ENCODE data around the gene ADRB2.
"Not testable (repeated sequence)": the region's sequence is repeated elsewhere in the genome, so short reads cannot be mapped to it uniquely, and the experiment has no call there.

The ADRB2 gene

GRCh38 chr5:148826053-148826738, at the start of gene ADRB2:
Gene ADRB2, plus strand, starts transcription at chr5:148826611. Its CDS starts 221 bp downstream, at chr5:148826832.
- no peak for DNase-seq (ENCODE audit: low read depth, low spot score)

- no peak for DNase-seq (ENCODE audit: low read depth, low spot score)
Observed at GRCh38 chr5:148776780-148777179, 49.6 kb upstream of the ADRB2 start.

- DNase-seq (ENCODE audit: low read depth, low spot score) = no peak
Observed at GRCh38 chr5:148778882-148779281, 47.5 kb upstream of the ADRB2 start.

- DNase-seq (ENCODE audit: low read depth, low spot score) = no peak
Observed at GRCh38 chr5:148780711-148781110, 45.7 kb upstream of the ADRB2 start.

GRCh38 chr5:148781766-148782165, 44.6 kb upstream of the ADRB2 start:
- DNase-seq (ENCODE audit: low read depth, low spot score) = no peak

GRCh38 chr5:148785223-148785622, 41.2 kb upstream of the ADRB2 start:
- no peak for DNase-seq (ENCODE audit: low read depth, low spot score)

- DNase-seq (ENCODE audit: low read depth, low spot score) = no peak
Observed at GRCh38 chr5:148786456-148786855, 40.0 kb upstream of the ADRB2 start.

- no peak for DNase-seq (ENCODE audit: low read depth, low spot score)
Observed at GRCh38 chr5:148788636-148789035, 37.8 kb upstream of the ADRB2 start.

GRCh38 chr5:148790545-148791333, 35.7 kb upstream of the ADRB2 start:
- DNase-seq (ENCODE audit: low read depth, low spot score) = no peak

GRCh38 chr5:148791334-148791667, 35.1 kb upstream of the ADRB2 start:
- DNase-seq (ENCODE audit: low read depth, low spot score) = no peak

- no peak for DNase-seq (ENCODE audit: low read depth, low spot score)
Observed at GRCh38 chr5:148791696-148792095, 34.7 kb upstream of the ADRB2 start.

GRCh38 chr5:148792744-148793143, 33.7 kb upstream of the ADRB2 start:
- DNase-seq (ENCODE audit: low read depth, low spot score) = no peak

GRCh38 chr5:148793261-148793660, 33.1 kb upstream of the ADRB2 start:
- DNase-seq (ENCODE audit: low read depth, low spot score) = no peak

- DNase-seq (ENCODE audit: low read depth, low spot score) = no peak
Observed at GRCh38 chr5:148794275-148794674, 32.1 kb upstream of the ADRB2 start.

GRCh38 chr5:148794729-148795561, 31.5 kb upstream of the ADRB2 start:
- no peak for DNase-seq (ENCODE audit: low read depth, low spot score)

GRCh38 chr5:148796936-148797335, 29.5 kb upstream of the ADRB2 start:
- DNase-seq (ENCODE audit: low read depth, low spot score) = no peak

GRCh38 chr5:148798786-148799185, 27.6 kb upstream of the ADRB2 start:
- no peak for DNase-seq (ENCODE audit: low read depth, low spot score)

GRCh38 chr5:148799737-148800527, 26.5 kb upstream of the ADRB2 start:
- no peak for DNase-seq (ENCODE audit: low read depth, low spot score)

GRCh38 chr5:148801682-148802276, 24.6 kb upstream of the ADRB2 start:
- DNase-seq (ENCODE audit: low read depth, low spot score) = no peak

GRCh38 chr5:148803451-148803850, 23.0 kb upstream of the ADRB2 start:
- DNase-seq (ENCODE audit: low read depth, low spot score) = not testable (repeated sequence)

- no peak for DNase-seq (ENCODE audit: low read depth, low spot score)
Observed at GRCh38 chr5:148804393-148804792, 22.0 kb upstream of the ADRB2 start.

Data from smooth muscle cell of the brain vasculature (primary cell).